GM12864 (cell line): ENCODE results near the gene TCIRG1.

Experiments
- DNase-seq: peaks from one replicate; pipeline ENCODE4 v3.0.0-alpha.2; 2011; ENCODE audit warnings: low read depth
- H3K4me3 ChIP-seq: 2 replicates; pipeline ENCODE4 v1.5.1; 2011; ENCODE audit warnings: mild to moderate bottlenecking, low read depth, low read length, control low read depth
- CTCF ChIP-seq: IDR thresholded peaks from 2 replicates; pipeline ENCODE4 v1.5.1; 2011; ENCODE audit warnings: low read depth, mild to moderate bottlenecking, moderate library complexity, low read length, control low read depth, inconsistent platforms; ENCODE audit errors: missing control alignments

Gene TCIRG1

GRCh38 chr11:68002938-68003845 is 35.6 kb upstream of the TCIRG1 start:
- TF ChIP-seq CTCF: no peak
- H3K4me3 ChIP-seq: peak overlapping the region; percentile 74
- no peak for DNase-seq

- no peak for TF ChIP-seq CTCF
- peak within 1 kb of the TSS; percentile 74 for H3K4me3 ChIP-seq
- peak; percentile 71 for DNase-seq
Measured at GRCh38 chr11:68003846-68004550, 34.8 kb upstream of the TCIRG1 start, which contains the start of gene UNC93B1. UNC93B1 (minus strand) TSS chr11:68004097; CDS start chr11:68004043, 54 bp downstream.

- H3K4me3 ChIP-seq: peak overlapping the region; percentile 74
- TF ChIP-seq CTCF: no peak
- DNase-seq: no peak
Measured at GRCh38 chr11:68004551-68005335, 34.1 kb upstream of the TCIRG1 start.

GRCh38 chr11:68006606-68007166 is 32.1 kb upstream of the TCIRG1 start:
- no peak overlapping the region for H3K4me3 ChIP-seq
- DNase-seq: no peak
- TF ChIP-seq CTCF: no peak

- TF ChIP-seq CTCF: no peak
- no peak for DNase-seq
- H3K4me3 ChIP-seq: no peak overlapping the region
Measured at GRCh38 chr11:68007498-68008380, 31.1 kb upstream of the TCIRG1 start.
